Measurements from ENCODE around the gene PAX8.
"Not testable (repeated sequence)": the region's sequence is repeated elsewhere in the genome, so short reads cannot be mapped to it uniquely, and the experiment has no call there.

DNA sequence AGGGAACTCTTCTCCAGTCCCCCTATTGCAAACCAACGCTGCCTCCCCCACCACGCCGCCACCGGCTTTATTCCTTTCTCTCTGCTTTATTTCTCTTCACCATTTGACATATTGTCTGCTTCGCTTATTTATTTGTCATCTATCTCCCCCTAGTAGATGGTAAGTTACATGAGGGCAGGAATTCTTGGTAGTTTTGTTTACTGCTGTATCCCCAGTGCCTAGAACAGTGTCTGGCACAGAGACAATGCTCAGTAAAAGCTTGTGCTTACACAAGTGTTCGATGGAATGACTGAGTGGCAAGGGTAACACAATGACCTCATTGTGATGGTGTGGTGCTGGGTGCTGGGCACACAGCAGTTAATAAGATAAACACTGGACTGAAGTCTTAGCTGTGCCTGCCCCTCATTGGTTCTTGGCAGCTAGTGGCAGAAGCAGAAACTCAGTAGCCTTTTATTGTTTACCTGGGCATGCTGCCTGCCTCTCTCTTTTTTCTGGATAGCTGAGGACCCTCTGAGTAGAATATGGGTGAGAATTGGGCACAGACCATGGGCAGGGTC, 9.5 kb upstream of the PAX8 start:
- TF ChIP-seq POLR2A (IDR thresholded peaks at IDR 0.05; ENCODE audit: low read depth, low read length); POLR2AphosphoS5 (IDR thresholded peaks at IDR 0.05; ENCODE audit: low read depth, low read length); TAF1 (IDR thresholded peaks at IDR 0.05; ENCODE audit: borderline replicate concordance, low read depth, low read length): not testable (repeated sequence)

Data from GM12892 (cell line).